GM12891 (cell line): ENCODE results near the gene SPTAN1.

Source experiments
- POLR2A ChIP-seq: IDR thresholded peaks from 2 replicates; pipeline ENCODE4 v1.6.1; 2011; ENCODE audit warnings: low read depth, low read length, control low read depth
- POLR2AphosphoS5 ChIP-seq: IDR thresholded peaks from 2 replicates; pipeline ENCODE4 v1.6.1; 2011; ENCODE audit warnings: low read depth, low read length, control low read depth
- SPI1 ChIP-seq: IDR thresholded peaks from 2 replicates; pipeline ENCODE4 v1.6.1; 2011; ENCODE audit warnings: low read depth, low read length, control low read depth
- TAF1 ChIP-seq: IDR thresholded peaks from 2 replicates; pipeline ENCODE4 v1.6.1; 2011; ENCODE audit warnings: low read depth, low read length, control low read depth

DNA sequence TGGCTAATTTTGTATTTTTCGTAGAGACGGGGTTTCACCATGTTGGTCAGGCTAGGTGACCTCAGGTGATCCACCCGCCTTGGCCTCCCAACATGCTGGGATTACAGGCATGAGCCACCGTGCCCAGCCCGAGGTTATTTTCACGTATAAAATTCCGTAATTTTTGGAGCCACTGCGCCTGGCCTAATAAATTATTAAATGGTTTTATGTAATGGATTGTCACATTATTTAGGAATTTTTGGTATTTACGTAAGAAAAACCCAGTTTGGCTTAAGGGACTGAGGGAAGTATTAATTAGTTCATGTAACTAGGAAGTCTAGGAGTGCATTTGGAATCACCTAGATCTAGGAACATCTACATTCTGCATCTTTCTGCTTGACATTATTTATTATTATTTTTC lies 39.6 kb upstream of the SPTAN1 start:
- TF ChIP-seq POLR2A (no peak), POLR2AphosphoS5 (no peak), TAF1 (no peak), SPI1 (no peak)
